MM.1S (cell line): ENCODE measurements around the gene MATN1.

Experiments
- DNase-seq: peaks from one replicate; pipeline ENCODE4 v3.0.0-alpha.2; 2015
- H2AFZ ChIP-seq: fragments of 300-600 bp; sonication (generic); 2 replicates; pipeline ENCODE4 v1.6.0; 2016; ENCODE audit warnings: antibody characterized with exemption, low read length
- H3F3A ChIP-seq: fragments of 300-600 bp; sonication (generic); 2 replicates; pipeline ENCODE4 v1.6.1; 2016; ENCODE audit warnings: mild to moderate bottlenecking, antibody characterized with exemption, low read length, moderate library complexity, mixed read lengths; ENCODE audit not compliant: insufficient read depth
- H3K27ac ChIP-seq: fragments of 300-600 bp; sonication (generic); 2 replicates; pipeline ENCODE4 v1.5.1; 2016; ENCODE audit warnings: mild to moderate bottlenecking, low read length
- H3K27me3 ChIP-seq: fragments of 300-600 bp; sonication (generic); replicated peaks from 2 replicates; pipeline ENCODE4 v1.6.0; 2016; ENCODE audit warnings: low read length; ENCODE audit not compliant: insufficient read depth
- H3K36me3 ChIP-seq: fragments of 300-600 bp; sonication (generic); replicated peaks from 2 replicates; pipeline ENCODE4 v1.6.1; 2016; ENCODE audit warnings: mild to moderate bottlenecking, low read length, mixed read lengths; ENCODE audit not compliant: insufficient read depth
- H3K4me1 ChIP-seq: fragments of 300-600 bp; sonication (generic); 2 replicates; pipeline ENCODE4 v1.6.1; 2016; ENCODE audit warnings: low read length, mixed read lengths
- H3K4me2 ChIP-seq: fragments of 300-600 bp; sonication (generic); 2 replicates; pipeline ENCODE4 v1.6.0; 2016; ENCODE audit warnings: low read depth, low read length
- H3K4me3 ChIP-seq: fragments of 300-600 bp; sonication (generic); 2 replicates; pipeline ENCODE4 v1.5.1; 2016; ENCODE audit warnings: low read length, mixed read lengths
- H3K79me2 ChIP-seq: fragments of 300-600 bp; sonication (generic); 2 replicates; pipeline ENCODE4 v1.6.1; 2016; ENCODE audit warnings: mixed run types, low read length, mixed read lengths
- H3K9ac ChIP-seq: fragments of 300-600 bp; sonication (generic); 2 replicates; pipeline ENCODE4 v1.6.1; 2016; ENCODE audit warnings: low read length, mixed read lengths
- H3K9me2 ChIP-seq: fragments of 300-600 bp; sonication (generic); replicated peaks from 2 replicates; pipeline ENCODE4 v1.6.1; 2016; ENCODE audit warnings: mild to moderate bottlenecking, low read length, mixed read lengths; ENCODE audit not compliant: insufficient read depth
- H3K9me3 ChIP-seq: fragments of 300-600 bp; sonication (generic); replicated peaks from 2 replicates; pipeline ENCODE4 v1.6.1; 2016; ENCODE audit warnings: mild to moderate bottlenecking, low read length, mixed read lengths; ENCODE audit not compliant: insufficient read depth
- H4K20me1 ChIP-seq: fragments of 300-600 bp; sonication (generic); 2 replicates; pipeline ENCODE4 v1.6.1; 2016; ENCODE audit warnings: mild to moderate bottlenecking, low read length, moderate library complexity, mixed read lengths; ENCODE audit not compliant: insufficient read depth
- EZH2 ChIP-seq: fragments of 300-600 bp; sonication (generic); optimal IDR thresholded peaks from 2 replicates; pipeline ENCODE3; 2017; ENCODE audit warnings: low read depth, mild to moderate bottlenecking, antibody characterized with exemption, low read length, mixed read lengths
- EZH2phosphoT487 ChIP-seq: fragments of 300-600 bp; sonication (generic); IDR thresholded peaks from 2 replicates; pipeline ENCODE4 v1.6.1; 2018; ENCODE audit warnings: antibody characterized with exemption, low read length
- TF ChIP-seq, protein P1 (sequence below): fragments of 300-600 bp; sonication (generic); IDR thresholded peaks from 2 replicates; pipeline ENCODE4 v1.5.1; 2016; ENCODE audit warnings: antibody characterized with exemption, low read length, mixed read lengths

MATN1 gene

DNA sequence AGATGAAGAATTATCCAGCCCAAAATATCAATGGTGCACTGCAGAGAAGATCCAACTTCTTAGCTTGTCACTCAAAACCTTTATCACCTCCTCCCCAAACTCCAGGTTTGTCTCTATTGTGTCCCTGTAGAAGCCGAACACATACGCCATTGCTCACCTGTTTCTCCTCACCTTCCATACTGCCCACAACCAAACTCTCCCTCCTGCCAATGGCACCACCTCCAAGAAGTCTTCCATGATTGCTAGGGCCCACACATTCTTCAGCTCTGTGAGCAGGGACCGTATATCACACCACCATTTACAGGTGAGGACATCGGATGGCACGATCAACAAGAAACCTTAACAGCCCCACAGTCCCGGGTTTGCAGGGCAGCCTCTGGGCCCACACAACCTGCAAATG lies 31.9 kb upstream of the MATN1 start:
- peak overlapping the region; percentile 77 for H3K4me3 ChIP-seq
- H3K4me2 ChIP-seq: peak overlapping the region; percentile 94
- no peak overlapping the region for H2AFZ ChIP-seq
- H3K9ac ChIP-seq: peak overlapping the region; percentile 90
- peaks cover 84% of the 10 kb centered on the region for H3K79me2 ChIP-seq
- DNase-seq: no peak
- H3K36me3 ChIP-seq: no peaks in the 10 kb centered on the region; the same call in 1 of the 2 replicates
- H3K27ac ChIP-seq: peak overlapping the region; percentile 98
- H3K27me3 ChIP-seq: no peaks in the 10 kb centered on the region
- peaks cover 89% of the 10 kb centered on the region for H3F3A ChIP-seq
- no peaks in the 10 kb centered on the region for H4K20me1 ChIP-seq
- H3K4me1 ChIP-seq: peaks cover 64% of the 10 kb centered on the region
- TF ChIP-seq, protein P1, sequence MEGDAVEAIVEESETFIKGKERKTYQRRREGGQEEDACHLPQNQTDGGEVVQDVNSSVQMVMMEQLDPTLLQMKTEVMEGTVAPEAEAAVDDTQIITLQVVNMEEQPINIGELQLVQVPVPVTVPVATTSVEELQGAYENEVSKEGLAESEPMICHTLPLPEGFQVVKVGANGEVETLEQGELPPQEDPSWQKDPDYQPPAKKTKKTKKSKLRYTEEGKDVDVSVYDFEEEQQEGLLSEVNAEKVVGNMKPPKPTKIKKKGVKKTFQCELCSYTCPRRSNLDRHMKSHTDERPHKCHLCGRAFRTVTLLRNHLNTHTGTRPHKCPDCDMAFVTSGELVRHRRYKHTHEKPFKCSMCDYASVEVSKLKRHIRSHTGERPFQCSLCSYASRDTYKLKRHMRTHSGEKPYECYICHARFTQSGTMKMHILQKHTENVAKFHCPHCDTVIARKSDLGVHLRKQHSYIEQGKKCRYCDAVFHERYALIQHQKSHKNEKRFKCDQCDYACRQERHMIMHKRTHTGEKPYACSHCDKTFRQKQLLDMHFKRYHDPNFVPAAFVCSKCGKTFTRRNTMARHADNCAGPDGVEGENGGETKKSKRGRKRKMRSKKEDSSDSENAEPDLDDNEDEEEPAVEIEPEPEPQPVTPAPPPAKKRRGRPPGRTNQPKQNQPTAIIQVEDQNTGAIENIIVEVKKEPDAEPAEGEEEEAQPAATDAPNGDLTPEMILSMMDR: no peak
- no peak for TF ChIP-seq EZH2
- TF ChIP-seq EZH2phosphoT487: no peak
- no peaks in the 10 kb centered on the region for H3K9me2 ChIP-seq
- no peaks in the 10 kb centered on the region for H3K9me3 ChIP-seq

GRCh38 chr1:30754684-30755171 lies 31.3 kb upstream of the MATN1 start:
- H3K27me3 ChIP-seq: no peaks in the 10 kb centered on the region
- peaks cover 91% of the 10 kb centered on the region for H3F3A ChIP-seq
- H4K20me1 ChIP-seq: no peaks in the 10 kb centered on the region
- peak overlapping the region; percentile 90 for H3K9ac ChIP-seq
- peaks cover 63% of the 10 kb centered on the region for H3K4me1 ChIP-seq
- H3K27ac ChIP-seq: peak overlapping the region; percentile 98
- DNase-seq: peak; percentile 62
- H3K9me3 ChIP-seq: no peaks in the 10 kb centered on the region
- TF ChIP-seq, protein P1: no peak
- TF ChIP-seq EZH2 (no peak), EZH2phosphoT487 (no peak)
- peak overlapping the region; percentile 94 for H3K4me2 ChIP-seq
- peaks cover 89% of the 10 kb centered on the region for H3K79me2 ChIP-seq
- no peak overlapping the region for H2AFZ ChIP-seq
- no peaks in the 10 kb centered on the region; the same call in 1 of the 2 replicates for H3K36me3 ChIP-seq
- no peaks in the 10 kb centered on the region for H3K9me2 ChIP-seq
- peak overlapping the region; percentile 77 for H3K4me3 ChIP-seq

GRCh38 chr1:30753660-30754123 lies 30.3 kb upstream of the MATN1 start:
- Histone ChIP-seq H3K9me2 (no peaks in the 10 kb centered on the region), H4K20me1 (no peaks in the 10 kb centered on the region), H3K4me2 (peak overlapping the region; percentile 94), H2AFZ (no peak overlapping the region), H3K27me3 (no peaks in the 10 kb centered on the region), H3K9me3 (no peaks in the 10 kb centered on the region), H3F3A (peaks cover 94% of the 10 kb centered on the region), H3K4me3 (peak overlapping the region; percentile 77), H3K36me3 (no peaks in the 10 kb centered on the region; the same call in 1 of the 2 replicates), H3K9ac (peak overlapping the region; percentile 90), H3K27ac (peak overlapping the region; percentile 98), H3K79me2 (peaks cover 99% of the 10 kb centered on the region), H3K4me1 (peaks cover 63% of the 10 kb centered on the region)
- TF ChIP-seq, protein P1: no peak
- TF ChIP-seq EZH2phosphoT487: no peak
- no peak for TF ChIP-seq EZH2
- no peak for DNase-seq
